ENCODE results near the gene GAN.
"Not testable (repeated sequence)": the region's sequence is repeated elsewhere in the genome, so short reads cannot be mapped to it uniquely, and the experiment has no call there.

The GAN gene

GRCh38 chr16:81329947-81330346 is 15.2 kb downstream of the GAN start:
- no peak for TF ChIP-seq CTCF (IDR thresholded peaks at IDR 0.05; ENCODE audit: borderline replicate concordance, insufficient read depth, low read depth, low read length)
- H3K4me3 ChIP-seq (ENCODE audit: low read depth, low read length) = no peak overlapping the region

- H3K4me3 ChIP-seq (ENCODE audit: low read depth, low read length) = no peak overlapping the region
- no peak for TF ChIP-seq CTCF (IDR thresholded peaks at IDR 0.05; ENCODE audit: borderline replicate concordance, insufficient read depth, low read depth, low read length)
Measured at GRCh38 chr16:81333356-81333755, 18.6 kb downstream of the GAN start.

GRCh38 chr16:81335669-81336068 is 20.9 kb downstream of the GAN start:
- TF ChIP-seq CTCF (IDR thresholded peaks at IDR 0.05; ENCODE audit: borderline replicate concordance, insufficient read depth, low read depth, low read length) = no peak

GRCh38 chr16:81337097-81337496 is 22.3 kb downstream of the GAN start:
- TF ChIP-seq CTCF (IDR thresholded peaks at IDR 0.05; ENCODE audit: borderline replicate concordance, insufficient read depth, low read depth, low read length) = no peak
- no peak overlapping the region for H3K4me3 ChIP-seq (ENCODE audit: low read depth, low read length)

More at GRCh38 chr16:81335669-81336068, 20.9 kb downstream of the GAN start:
- H3K4me3 ChIP-seq (ENCODE audit: low read depth, low read length) = no peak overlapping the region

GRCh38 chr16:81345172-81345571 is 30.4 kb downstream of the GAN start:
- H3K4me3 ChIP-seq (ENCODE audit: low read depth, low read length) = not testable (repeated sequence)

- H3K4me3 ChIP-seq (ENCODE audit: low read depth, low read length) = no peak overlapping the region
- TF ChIP-seq CTCF (IDR thresholded peaks at IDR 0.05; ENCODE audit: borderline replicate concordance, insufficient read depth, low read depth, low read length) = no peak
Measured at GRCh38 chr16:81347425-81347824, 32.7 kb downstream of the GAN start.

- TF ChIP-seq CTCF (IDR thresholded peaks at IDR 0.05; ENCODE audit: borderline replicate concordance, insufficient read depth, low read depth, low read length) = no peak
- H3K4me3 ChIP-seq (ENCODE audit: low read depth, low read length) = no peak overlapping the region
Measured at GRCh38 chr16:81349608-81350305, 35.0 kb downstream of the GAN start.

- no peak for TF ChIP-seq CTCF (IDR thresholded peaks at IDR 0.05; ENCODE audit: borderline replicate concordance, insufficient read depth, low read depth, low read length)
- H3K4me3 ChIP-seq (ENCODE audit: low read depth, low read length) = no peak overlapping the region
Measured at GRCh38 chr16:81350306-81350615, 35.5 kb downstream of the GAN start.
